HG03103 (cell line): Measurements from ENCODE around the gene SIGLEC8.
"Not testable (repeated sequence)": the region's sequence is repeated elsewhere in the genome, so short reads cannot be mapped to it uniquely, and the experiment has no call there.

ENCODE experiments used
- ATAC-seq: cut with Tn5 transposase; IDR thresholded peaks from one replicate; pipeline ENCODE4 v1.9.1; 2021; ENCODE audit warnings: low read depth; ENCODE audit not compliant: unreplicated experiment

The SIGLEC8 gene

DNA sequence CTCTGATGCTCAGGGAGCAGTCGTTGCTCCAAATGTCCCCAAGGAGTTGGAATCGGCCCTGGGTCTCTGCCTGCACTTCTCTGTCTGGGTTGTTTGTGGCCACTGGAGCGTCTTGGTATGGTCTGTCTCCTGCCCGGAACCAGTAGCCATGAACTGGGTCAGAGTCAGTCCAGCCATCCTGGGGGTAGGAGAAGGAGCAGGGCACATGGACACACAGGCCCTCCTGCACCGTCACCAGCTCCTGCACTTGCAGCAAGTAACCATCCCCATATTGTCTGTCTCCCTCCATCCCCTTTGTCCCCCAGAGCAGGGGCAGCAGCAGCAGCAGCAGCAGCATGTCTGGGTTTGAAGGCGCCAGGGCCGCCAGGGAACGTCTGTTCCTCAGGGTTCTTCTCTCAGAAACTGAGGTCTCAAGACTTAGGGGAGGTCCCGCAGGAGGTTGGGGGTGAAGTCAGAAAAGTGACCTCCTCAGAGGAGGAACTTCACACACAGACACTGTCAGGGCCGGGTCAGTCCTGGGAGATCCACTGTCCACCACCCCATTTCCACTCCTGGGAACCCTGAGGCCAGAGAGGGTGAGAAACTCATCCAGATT lies at the start of gene SIGLEC8:
Gene SIGLEC8, minus strand, starts transcription at position 404 of the 595 bp plus-strand sequence. Its CDS starts 67 bp downstream, at position 337.
- ATAC-seq: no peak

DNA sequence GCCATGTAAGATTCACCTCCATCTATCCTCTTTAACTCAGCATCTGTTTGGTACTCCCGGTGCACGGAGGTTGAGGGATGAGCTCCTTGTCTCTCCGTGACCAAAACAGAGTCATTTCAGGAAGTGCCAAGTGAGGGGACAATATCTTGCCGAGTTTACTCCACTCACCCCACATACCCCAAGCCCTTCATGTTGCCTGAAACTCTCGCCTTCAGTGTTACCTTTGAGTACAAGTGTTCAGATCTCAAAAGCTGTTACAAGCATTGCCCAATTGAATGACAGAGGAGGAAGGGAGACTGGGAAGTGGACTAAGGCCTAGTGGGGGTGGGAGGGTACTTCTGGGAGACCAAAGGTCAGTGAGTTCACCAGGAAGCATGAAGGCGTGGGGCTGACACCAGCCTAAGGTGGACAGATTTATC lies 49.4 kb upstream of the SIGLEC8 start:
- no peak for ATAC-seq

- no peak for ATAC-seq
These were observed 48.9 kb upstream of the SIGLEC8 start for GRCh38 chr19:51507192-51507591.

DNA sequence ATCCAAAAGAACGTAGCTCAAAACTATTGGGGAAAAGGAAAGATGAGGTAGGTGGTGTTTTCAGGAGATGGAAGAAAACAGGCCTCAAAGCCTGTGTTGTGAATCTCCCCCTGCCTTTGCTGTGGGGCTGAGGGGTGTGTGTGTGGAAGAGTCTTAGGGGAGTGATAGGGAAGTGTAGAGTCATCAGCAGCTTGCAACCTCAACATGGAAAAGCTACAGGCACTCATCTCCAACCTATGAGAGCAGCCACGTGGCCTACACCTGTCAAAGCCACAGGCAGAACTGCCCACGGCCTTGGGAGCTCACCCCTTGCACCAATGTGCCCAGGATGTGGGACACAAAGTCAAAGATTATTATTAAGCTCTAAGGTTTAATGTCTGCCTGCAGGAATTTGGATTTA lies 47.6 kb upstream of the SIGLEC8 start:
- no peak for ATAC-seq

DNA sequence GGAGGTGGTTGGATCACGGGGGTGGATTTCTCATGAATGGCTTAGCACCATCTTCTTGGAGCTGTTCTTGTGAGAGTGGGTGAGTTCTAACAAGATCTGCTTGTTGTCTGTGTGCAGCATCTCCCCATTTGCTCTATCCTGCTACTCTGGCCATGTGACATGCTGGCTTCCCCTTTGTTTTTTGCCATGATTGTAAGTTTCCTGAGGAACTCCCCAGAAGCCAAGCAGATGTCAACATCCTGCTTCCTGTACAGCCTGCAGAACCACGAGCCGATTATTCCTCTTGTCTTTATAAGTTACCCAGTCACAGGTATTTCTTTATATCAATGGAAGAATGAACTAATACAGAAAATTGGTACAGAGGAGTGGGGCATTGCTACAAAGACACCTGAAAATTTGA lies 45.6 kb upstream of the SIGLEC8 start:
- no peak for ATAC-seq

GRCh38 chr19:51503286-51503817 lies 45.1 kb upstream of the SIGLEC8 start:
- ATAC-seq: no peak

DNA sequence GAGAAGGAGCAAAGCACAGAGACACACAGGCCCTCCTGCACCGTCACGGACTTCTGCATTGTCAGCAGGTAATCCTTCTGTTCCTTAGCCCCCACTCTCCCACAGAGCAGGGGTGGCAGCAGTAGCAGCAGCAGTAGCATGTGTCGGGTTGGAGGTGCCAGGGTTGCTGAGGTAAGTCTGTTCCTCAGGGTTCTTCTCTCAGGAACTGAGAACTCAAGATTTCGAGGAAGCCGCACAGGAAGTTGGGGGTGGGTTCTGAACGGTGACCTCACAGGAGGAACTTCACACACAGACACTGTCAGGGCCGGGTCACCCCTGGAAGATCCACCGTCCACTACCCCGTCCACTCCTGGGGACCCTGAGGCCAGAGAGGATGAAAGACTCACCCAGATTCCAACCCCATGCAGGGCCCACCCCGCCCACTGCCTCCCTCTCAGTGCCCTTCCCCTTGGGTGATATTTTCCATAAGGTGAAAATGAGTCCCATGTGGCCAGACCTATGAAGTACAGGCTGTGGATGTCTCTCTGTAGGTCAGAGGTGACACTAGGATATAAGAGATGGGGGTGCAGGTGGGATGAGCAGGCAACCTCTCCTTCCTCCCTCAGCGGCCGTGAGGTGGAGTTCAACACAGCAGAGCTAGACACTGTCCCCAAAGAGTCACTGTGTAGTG lies 43.5 kb upstream of the SIGLEC8 start, which contains the start of gene SIGLEC12:
Gene SIGLEC12, minus strand, starts transcription at position 207 of the 670 bp plus-strand sequence. Its CDS starts 67 bp downstream, at position 140.
- no peak for ATAC-seq

- ATAC-seq: not testable (repeated sequence)
These were observed 42.7 kb upstream of the SIGLEC8 start for GRCh38 chr19:51500931-51501330.

DNA sequence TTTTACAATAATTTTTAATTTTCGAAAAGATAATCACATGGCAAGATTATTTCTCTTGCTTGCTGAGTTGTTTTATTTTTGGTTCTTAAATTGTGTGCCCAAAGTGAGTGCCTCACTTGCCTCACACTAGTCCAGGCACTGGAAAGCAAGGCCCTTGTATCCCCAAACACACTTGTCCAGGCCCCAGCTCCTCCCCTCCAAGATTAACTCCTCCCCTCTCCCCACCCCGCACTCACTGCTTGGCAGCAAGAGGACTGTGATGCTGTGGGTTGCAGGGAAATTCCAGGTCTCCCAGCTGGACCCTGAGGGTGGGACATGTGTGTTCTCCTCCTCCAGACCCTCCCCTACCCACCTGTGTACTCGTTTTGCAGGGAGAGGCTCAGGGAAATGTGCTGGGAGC lies 39.4 kb upstream of the SIGLEC8 start:
- ATAC-seq: no peak

GRCh38 chr19:51493776-51494175 lies 35.5 kb upstream of the SIGLEC8 start:
- ATAC-seq: no peak

DNA sequence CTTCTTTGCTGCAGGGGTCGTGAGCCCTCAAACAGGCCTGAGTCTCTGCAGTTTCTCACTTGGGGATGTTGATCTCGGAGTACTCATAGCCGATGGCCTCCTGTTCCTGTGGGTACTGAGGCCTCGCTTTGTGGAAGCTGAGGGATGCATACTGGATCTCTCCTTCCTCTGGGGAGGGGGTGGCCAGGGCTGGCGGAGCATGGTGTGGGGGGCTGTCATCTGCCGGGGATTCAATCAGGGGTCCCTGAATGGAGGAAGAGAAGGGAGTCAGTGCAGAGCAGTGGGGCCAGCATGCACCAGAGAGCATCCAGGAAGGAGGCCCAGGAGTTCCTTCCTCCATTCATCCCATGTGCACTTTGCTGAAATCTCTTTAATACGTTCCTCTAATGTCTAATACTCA lies 33.3 kb upstream of the SIGLEC8 start:
- no peak for ATAC-seq

GRCh38 chr19:51490676-51491075 lies 32.4 kb upstream of the SIGLEC8 start:
- ATAC-seq: no peak

DNA sequence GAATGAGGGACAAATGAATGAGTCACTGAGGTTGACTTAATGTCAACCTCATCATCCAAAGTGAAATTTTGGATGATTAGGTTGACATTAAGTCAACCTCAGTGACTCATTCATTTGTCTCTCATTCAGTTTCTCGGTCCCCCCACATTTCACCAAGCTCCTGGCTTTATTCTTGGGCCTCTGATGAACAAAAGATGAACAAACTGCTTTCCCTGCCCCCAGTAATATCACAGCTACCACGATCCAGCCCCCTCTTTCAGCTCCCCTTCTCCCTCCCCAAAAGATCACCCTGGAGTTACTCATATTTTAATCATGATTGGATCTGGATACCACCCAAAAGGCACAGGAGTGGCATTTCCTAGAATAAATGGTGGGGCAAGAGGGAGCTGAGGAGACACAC lies 30.9 kb upstream of the SIGLEC8 start:
- ATAC-seq: no peak

GRCh38 chr19:51488491-51488890 lies 30.2 kb upstream of the SIGLEC8 start:
- no peak for ATAC-seq

- no peak for ATAC-seq
These were observed 27.9 kb upstream of the SIGLEC8 start for GRCh38 chr19:51485960-51486660.

DNA sequence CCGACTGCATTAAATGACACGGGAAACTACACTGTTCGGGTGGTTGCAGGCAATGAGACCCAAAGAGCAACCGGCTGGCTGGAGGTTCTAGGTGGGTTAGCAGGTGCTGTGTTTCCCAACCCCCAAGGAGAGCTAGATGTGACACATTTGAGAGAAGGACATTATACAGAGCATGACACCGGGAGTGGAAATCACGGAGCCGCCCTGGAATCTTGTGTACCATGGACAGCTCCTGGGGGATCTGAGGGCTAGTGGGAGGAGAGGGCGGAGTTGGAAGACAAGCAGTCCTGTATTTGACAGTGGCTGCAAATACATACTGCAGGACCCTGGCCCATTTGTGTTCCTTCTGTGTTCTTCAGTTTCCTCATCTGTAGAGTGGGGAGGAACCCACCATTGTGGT lies 22.3 kb upstream of the SIGLEC8 start:
- no peak for ATAC-seq

- no peak for ATAC-seq
These were observed 21.5 kb upstream of the SIGLEC8 start for GRCh38 chr19:51479531-51480331.

- ATAC-seq: no peak
These were observed 20.4 kb upstream of the SIGLEC8 start, which contains the start of gene CEACAM18 for GRCh38 chr19:51478381-51479234. Gene CEACAM18, plus strand, starts transcription at chr19:51478539.

DNA sequence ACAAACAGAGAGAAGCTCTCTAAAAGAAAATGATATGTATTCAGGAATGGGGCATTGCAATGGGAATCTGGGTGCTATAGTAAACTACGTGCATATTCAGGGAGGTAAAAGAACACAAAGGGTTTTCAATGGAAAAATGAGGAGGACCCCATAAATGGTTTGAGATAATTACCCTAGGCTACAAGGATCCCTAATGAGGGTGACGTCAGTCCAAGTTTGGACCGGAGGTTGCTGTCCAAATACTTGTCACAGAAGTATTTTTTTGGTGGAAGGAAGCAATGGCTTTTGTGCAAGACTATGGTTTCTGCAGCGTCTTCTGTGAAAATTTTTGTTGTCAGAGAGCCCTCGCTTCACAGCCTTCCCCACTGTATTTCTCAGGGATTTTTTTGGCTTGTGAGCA lies 19.1 kb upstream of the SIGLEC8 start:
- no peak for ATAC-seq

DNA sequence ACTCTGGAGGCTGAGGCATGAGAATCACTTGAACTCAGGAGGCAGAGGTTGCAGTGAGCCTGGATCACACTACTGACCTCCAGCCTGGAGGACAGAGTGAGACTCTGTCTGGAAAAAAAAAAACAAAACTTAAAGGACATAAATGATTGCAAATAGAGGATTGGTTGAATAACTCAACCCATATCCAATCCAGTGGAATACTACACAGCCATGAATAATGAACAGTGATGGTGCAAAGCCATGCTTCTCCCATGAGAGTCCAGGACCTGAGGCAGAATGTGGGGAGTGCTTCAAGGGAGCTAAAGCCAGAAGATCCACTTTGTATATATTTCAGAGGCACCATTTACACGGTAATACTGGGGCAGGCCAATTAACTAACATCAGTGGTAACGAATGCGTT lies 17.9 kb upstream of the SIGLEC8 start:
- ATAC-seq: no peak
